GM23338 (cell line): ENCODE measurements around the gene TP73. TPM values are rescaled to one million over a fixed set of nuclear protein-coding genes. Genes with fewer than 3 reads are reported as not detected.

Experiments used
- ATAC-seq: fragments of 200-7000 bp; cut with Tn5 transposase; 3 replicates; pipeline ENCODE4 v1.9.1; 2020
- DNase-seq: peaks from one replicate; pipeline ENCODE4 v3.0.0-alpha.2; 2015; ENCODE audit warnings: low spot score
- H2AFZ ChIP-seq: fragments of 200-600 bp; sonication (generic); 2 replicates; pipeline ENCODE4 v1.8.0; 2016; ENCODE audit warnings: antibody characterized with exemption, mild to moderate bottlenecking, moderate library complexity
- H3F3A ChIP-seq: fragments of 200-600 bp; sonication (generic); replicated peaks from 2 replicates; pipeline ENCODE4 v1.8.0; 2017; ENCODE audit warnings: antibody characterized with exemption, mixed run types, low read depth
- H3K27ac ChIP-seq: fragments of 200-600 bp; sonication (generic); 2 replicates; pipeline ENCODE4 v1.6.1; 2016; ENCODE audit warnings: low read depth
- H3K27me3 ChIP-seq: fragments of 200-600 bp; sonication (generic); 2 replicates; pipeline ENCODE4 v1.8.0; 2016; ENCODE audit warnings: mild to moderate bottlenecking, mixed run types, moderate library complexity; ENCODE audit not compliant: insufficient read depth
- H3K36me3 ChIP-seq: fragments of 200-600 bp; sonication (generic); 2 replicates; pipeline ENCODE4 v1.8.0; 2016; ENCODE audit warnings: mild to moderate bottlenecking; ENCODE audit not compliant: insufficient read depth
- H3K4me1 ChIP-seq: fragments of 200-600 bp; sonication (generic); 2 replicates; pipeline ENCODE4 v1.8.0; 2016; ENCODE audit warnings: mild to moderate bottlenecking, moderate library complexity; ENCODE audit not compliant: insufficient read depth
- H3K4me2 ChIP-seq: fragments of 200-600 bp; sonication (generic); 2 replicates; pipeline ENCODE4 v1.7.1; 2017; ENCODE audit warnings: mixed run types
- H3K4me3 ChIP-seq: fragments of 200-600 bp; sonication (generic); 2 replicates; pipeline ENCODE4 v1.6.1; 2016; ENCODE audit warnings: mixed run types
- H3K79me2 ChIP-seq: fragments of 200-600 bp; sonication (generic); replicated peaks from 2 replicates; pipeline ENCODE4 v1.8.0; 2017; ENCODE audit warnings: mild to moderate bottlenecking; ENCODE audit not compliant: insufficient read depth
- H3K9me2 ChIP-seq: fragments of 200-600 bp; sonication (generic); 2 replicates; pipeline ENCODE4 v1.8.0; 2017; ENCODE audit not compliant: insufficient read depth
- H4K20me1 ChIP-seq: fragments of 200-600 bp; sonication (generic); replicated peaks from 2 replicates; pipeline ENCODE4 v1.8.0; 2017; ENCODE audit warnings: mild to moderate bottlenecking; ENCODE audit not compliant: insufficient read depth
- H3K27ac Mint-ChIP-seq: 2 replicates; pipeline ENCODE4 v1.8.0; 2020; ENCODE audit warnings: inconsistent platforms, mild to moderate bottlenecking, moderate library complexity, mixed read lengths
- H3K27me3 Mint-ChIP-seq: 3 replicates; pipeline ENCODE4 v1.8.0; 2022; ENCODE audit warnings: low read depth, mild to moderate bottlenecking, moderate library complexity, mixed read lengths, inconsistent platforms; ENCODE audit not compliant: insufficient read depth, poor library complexity
- H3K36me3 Mint-ChIP-seq: 3 replicates; pipeline ENCODE4 v1.8.0; 2021; ENCODE audit warnings: low read depth, mild to moderate bottlenecking, inconsistent platforms, moderate library complexity, mixed read lengths
- H3K4me1 Mint-ChIP-seq: 3 replicates; pipeline ENCODE4 v1.8.0; 2020; ENCODE audit warnings: mild to moderate bottlenecking, inconsistent platforms, mixed read lengths
- H3K4me3 Mint-ChIP-seq: 3 replicates; pipeline ENCODE4 v1.8.0; 2021; ENCODE audit warnings: moderate library complexity, mild to moderate bottlenecking, inconsistent platforms, mixed read lengths
- H3K9me3 Mint-ChIP-seq: 3 replicates; pipeline ENCODE4 v1.8.0; 2020; ENCODE audit warnings: moderate library complexity, mild to moderate bottlenecking, inconsistent platforms, mixed read lengths
- CREB1 ChIP-seq: fragments of 250-450 bp; sonication (Bioruptor Pico); IDR thresholded peaks from 2 replicates; pipeline ENCODE4 v1.5.0; 2020; ENCODE audit warnings: low read depth, mild to moderate bottlenecking, moderate library complexity
- CTCF ChIP-seq, 2 experiments: fragments of 200-600 bp in 1 of 2; sonication (generic) in 1 of 2; conservative IDR thresholded peaks; 2 replicates each; pipeline versions ENCODE4 v1.5.1 to v1.6.1; 2016 to 2017; ENCODE audit warnings: antibody characterized with exemption in 2 of 2, low read depth in 2 of 2, mild to moderate bottlenecking in 2 of 2, moderate library complexity in 1 of 2
- ETS1 ChIP-seq: IDR thresholded peaks from 2 replicates; pipeline ENCODE4 v1.6.1; 2016; ENCODE audit warnings: antibody characterized with exemption
- EZH2 ChIP-seq: fragments of 200-600 bp; sonication (generic); IDR thresholded peaks from one replicate; pipeline ENCODE4 v1.8.0; 2017; ENCODE audit warnings: antibody characterized with exemption, mild to moderate bottlenecking, low read depth; ENCODE audit not compliant: unreplicated experiment
- EZH2phosphoT487 ChIP-seq: fragments of 200-600 bp; sonication (generic); IDR thresholded peaks from one replicate; pipeline ENCODE4 v1.8.1; 2018; ENCODE audit warnings: antibody characterized with exemption; ENCODE audit not compliant: unreplicated experiment
- JUNB ChIP-seq: IDR thresholded peaks from one replicate; pipeline ENCODE4 v1.6.1; 2016; ENCODE audit warnings: antibody characterized with exemption; ENCODE audit not compliant: unreplicated experiment
- NANOG ChIP-seq: IDR thresholded peaks from 2 replicates; pipeline ENCODE4 v1.6.1; 2016; ENCODE audit warnings: antibody characterized with exemption, borderline replicate concordance
- POLR2AphosphoS5 ChIP-seq: IDR thresholded peaks from 2 replicates; pipeline ENCODE4 v1.6.1; 2016; ENCODE audit warnings: antibody characterized with exemption, low read depth
- REST ChIP-seq: IDR thresholded peaks from one replicate; pipeline ENCODE4 v1.6.1; 2018; ENCODE audit warnings: antibody characterized with exemption; ENCODE audit not compliant: unreplicated experiment
- STAT1 ChIP-seq: IDR thresholded peaks from one replicate; pipeline ENCODE4 v1.6.1; 2016; ENCODE audit warnings: antibody characterized with exemption; ENCODE audit not compliant: unreplicated experiment
- ZNF114 ChIP-seq: fragments of 250-450 bp; sonication (Bioruptor Pico); IDR thresholded peaks from 2 replicates; pipeline ENCODE4 v1.5.0; 2020; ENCODE audit warnings: mild to moderate bottlenecking, moderate library complexity
- ZNF331 ChIP-seq: fragments of 250-450 bp; sonication (Bioruptor Pico); IDR thresholded peaks from 2 replicates; pipeline ENCODE4 v1.5.0; 2020; ENCODE audit warnings: low read depth, mild to moderate bottlenecking, moderate library complexity
- ZNF462 ChIP-seq: fragments of 250-450 bp; sonication (Bioruptor Pico); IDR thresholded peaks from 2 replicates; pipeline ENCODE4 v1.5.0; 2020; ENCODE audit warnings: mild to moderate bottlenecking, moderate library complexity
- polyA plus RNA-seq: library from polyadenylated mRNA; unstranded; fragments of >200 nt; fragmentation: Nextera tagmentation; extraction: Ambion mirVana; gene quantifications from 2 replicates; pipeline ENCODE4 v1.2.1, GENCODE V29; 2016
- total RNA-seq: library from RNA; depleted of rRNA; stranded (reverse); fragments of >200 nt; shearing (Covaris generic); gene quantifications from 2 replicates; pipeline ENCODE4 v1.2.3, GENCODE V29; 2014

TP73 gene
- total and polyA plus RNA-seq, 2 experiments from 2014 or later: 1.4 to 3.4 TPM

GRCh38 chr1:3699596-3699995 lies 47.3 kb downstream of the TP73 start:
- TF ChIP-seq CREB1 (CRISPR knock-in tag) (no peak), ZNF462 (CRISPR knock-in tag) (no peak), NANOG (no peak), REST (no peak), POLR2AphosphoS5 (no peak), JUNB (no peak), EZH2 (no peak), ZNF114 (CRISPR knock-in tag) (no peak), EZH2phosphoT487 (no peak), ETS1 (no peak), CTCF (conservative IDR thresholded peaks at IDR 0.05; ENCODE audit: low read depth in 2 of 2) (no peak), STAT1 (no peak), ZNF331 (CRISPR knock-in tag) (no peak)
- no peak for DNase-seq
- Histone ChIP-seq H3K27ac (no peak overlapping the region), H3K79me2 (no peaks in the 10 kb centered on the region), H3F3A (no peaks in the 10 kb centered on the region), H3K27me3 (no peaks in the 10 kb centered on the region), H3K4me3 (no peak overlapping the region), H2AFZ (no peak overlapping the region), H3K4me2 (no peak overlapping the region), H4K20me1 (no peaks in the 10 kb centered on the region), H3K4me1 (no peaks in the 10 kb centered on the region), H3K36me3 (no peaks in the 10 kb centered on the region), H3K9me2 (no peaks in the 10 kb centered on the region)
- H3K9me3 Mint-ChIP-seq: no peaks in the 10 kb centered on the region
- H3K4me3 Mint-ChIP-seq: no peak overlapping the region
- H3K4me1 Mint-ChIP-seq: peaks cover 7% of the 10 kb centered on the region; the same call in 2 of the 3 replicates
- ATAC-seq: no peak
- H3K27ac Mint-ChIP-seq: no peak overlapping the region
- no peaks in the 10 kb centered on the region for H3K36me3 Mint-ChIP-seq
- H3K27me3 Mint-ChIP-seq: peaks cover 26% of the 10 kb centered on the region
